Effector memory CD8-positive, alpha-beta T cell (primary cell): ENCODE measurements around the gene OSBPL6.

ENCODE experiments used
- ATAC-seq: fragments of 150-1000 bp; cut with Tn5 transposase; replicated peaks from 2 replicates; pipeline ENCODE4 v1.10.0; 2021; ENCODE audit warnings: mild to moderate bottlenecking, moderate library complexity
- DNase-seq, 3 experiments: peaks; one replicate each; pipeline ENCODE4 v3.0.0; 2021
- H3K27ac Mint-ChIP-seq, 2 donors: one replicate each; pipeline ENCODE4 v1.8.0; 2022; ENCODE audit warnings: mild to moderate bottlenecking in 2 of 2, mixed read lengths in 2 of 2, moderate library complexity in 2 of 2
- H3K27me3 Mint-ChIP-seq, 2 donors: one replicate each; pipeline ENCODE4 v1.8.0; 2022; ENCODE audit warnings: mixed read lengths in 2 of 2
- H3K36me3 Mint-ChIP-seq: one replicate; pipeline ENCODE4 v1.8.0; 2022; ENCODE audit warnings: mild to moderate bottlenecking, moderate library complexity, mixed read lengths; ENCODE audit not compliant: insufficient read depth
- H3K4me1 Mint-ChIP-seq, 2 donors: one replicate each; pipeline ENCODE4 v1.8.0; 2022; ENCODE audit warnings: low read depth in 2 of 2, mixed read lengths in 2 of 2
- H3K4me3 Mint-ChIP-seq, 2 donors: one replicate each; pipeline ENCODE4 v1.8.0; 2022; ENCODE audit warnings: mild to moderate bottlenecking in 2 of 2, mixed read lengths in 2 of 2, moderate library complexity in 2 of 2
- H3K9me3 Mint-ChIP-seq, 2 donors: one replicate each; pipeline ENCODE4 v1.8.0; 2022; ENCODE audit warnings: mixed read lengths in 2 of 2

Gene OSBPL6

GRCh38 chr2:178273787-178274360, 79.6 kb downstream of the OSBPL6 start:
- no peaks in the 10 kb centered on the region for H3K4me1 Mint-ChIP-seq
- H3K4me3 Mint-ChIP-seq: no peak overlapping the region
- H3K36me3 Mint-ChIP-seq: no peaks in the 10 kb centered on the region
- ATAC-seq: no peak
- no peak overlapping the region for H3K27ac Mint-ChIP-seq
- peaks cover 11 to 27% of the 10 kb centered on the region in 2 donors for H3K27me3 Mint-ChIP-seq
- DNase-seq: no peak
- no peaks in the 10 kb centered on the region for H3K9me3 Mint-ChIP-seq

- no peak overlapping the region for H3K27ac Mint-ChIP-seq
- no peaks in the 10 kb centered on the region for H3K4me1 Mint-ChIP-seq
- no peaks in the 10 kb centered on the region for H3K36me3 Mint-ChIP-seq
- peaks cover 0 to 26% of the 10 kb centered on the region in 2 donors for H3K27me3 Mint-ChIP-seq
- no peak for ATAC-seq
- H3K4me3 Mint-ChIP-seq: no peak overlapping the region
- DNase-seq: no peak
- H3K9me3 Mint-ChIP-seq: no peaks in the 10 kb centered on the region
These were observed 81.3 kb downstream of the OSBPL6 start for GRCh38 chr2:178275600-178275999.

GRCh38 chr2:178277741-178278197, 83.5 kb downstream of the OSBPL6 start:
- no peak for ATAC-seq
- no peak overlapping the region for H3K4me3 Mint-ChIP-seq
- no peaks in the 10 kb centered on the region for H3K4me1 Mint-ChIP-seq
- no peaks in the 10 kb centered on the region for H3K9me3 Mint-ChIP-seq
- H3K27ac Mint-ChIP-seq: no peak overlapping the region
- H3K27me3 Mint-ChIP-seq: peaks cover 7 to 43% of the 10 kb centered on the region in 2 donors
- H3K36me3 Mint-ChIP-seq: no peaks in the 10 kb centered on the region
- no peak for DNase-seq

- peaks cover 7 to 43% of the 10 kb centered on the region in 2 donors for H3K27me3 Mint-ChIP-seq
- ATAC-seq (no peak), DNase-seq (no peak)
- H3K4me1 Mint-ChIP-seq: no peaks in the 10 kb centered on the region
- no peaks in the 10 kb centered on the region for H3K36me3 Mint-ChIP-seq
- no peak overlapping the region for H3K4me3 Mint-ChIP-seq
- no peaks in the 10 kb centered on the region for H3K9me3 Mint-ChIP-seq
- no peak overlapping the region for H3K27ac Mint-ChIP-seq
These were observed 84.8 kb downstream of the OSBPL6 start for GRCh38 chr2:178279142-178279541.

- peaks cover 7 to 43% of the 10 kb centered on the region in 2 donors for H3K27me3 Mint-ChIP-seq
- no peaks in the 10 kb centered on the region for H3K9me3 Mint-ChIP-seq
- H3K27ac Mint-ChIP-seq: no peak overlapping the region
- DNase-seq (no peak), ATAC-seq (no peak)
- H3K4me1 Mint-ChIP-seq: no peaks in the 10 kb centered on the region
- H3K4me3 Mint-ChIP-seq: no peak overlapping the region
- no peaks in the 10 kb centered on the region for H3K36me3 Mint-ChIP-seq
These were observed 85.3 kb downstream of the OSBPL6 start for GRCh38 chr2:178279636-178280035.

GRCh38 chr2:178280244-178280852, 86.0 kb downstream of the OSBPL6 start:
- ATAC-seq (peak; percentile 58), DNase-seq (peak; percentile 25 to 38 (median 27))
- H3K36me3 Mint-ChIP-seq: no peaks in the 10 kb centered on the region
- no peaks in the 10 kb centered on the region for H3K4me1 Mint-ChIP-seq
- H3K27me3 Mint-ChIP-seq: peaks cover 7 to 36% of the 10 kb centered on the region in 2 donors
- H3K27ac Mint-ChIP-seq: no peak overlapping the region
- H3K9me3 Mint-ChIP-seq: no peaks in the 10 kb centered on the region
- H3K4me3 Mint-ChIP-seq: no peak overlapping the region

- ATAC-seq (no peak), DNase-seq (no peak)
- H3K36me3 Mint-ChIP-seq: no peaks in the 10 kb centered on the region
- H3K4me1 Mint-ChIP-seq: no peaks in the 10 kb centered on the region
- H3K27ac Mint-ChIP-seq: no peak overlapping the region
- peaks cover 7 to 32% of the 10 kb centered on the region in 2 donors for H3K27me3 Mint-ChIP-seq
- H3K9me3 Mint-ChIP-seq: no peaks in the 10 kb centered on the region
- H3K4me3 Mint-ChIP-seq: no peak overlapping the region
These were observed 87.9 kb downstream of the OSBPL6 start for GRCh38 chr2:178282075-178282815.

- Mint-ChIP-seq H3K27ac (no peak overlapping the region), H3K27me3 (peaks cover 7 to 29% of the 10 kb centered on the region in 2 donors), H3K9me3 (no peaks in the 10 kb centered on the region), H3K4me1 (no peaks in the 10 kb centered on the region), H3K36me3 (no peaks in the 10 kb centered on the region), H3K4me3 (no peak overlapping the region)
- DNase-seq (no peak), ATAC-seq (no peak)
These were observed 89.1 kb downstream of the OSBPL6 start for GRCh38 chr2:178283341-178283918.

GRCh38 chr2:178284613-178285286, 90.4 kb downstream of the OSBPL6 start:
- H3K4me3 Mint-ChIP-seq: no peak overlapping the region
- H3K27me3 Mint-ChIP-seq: peaks cover 7 to 31% of the 10 kb centered on the region in 2 donors
- no peak for DNase-seq
- no peak for ATAC-seq
- no peak overlapping the region for H3K27ac Mint-ChIP-seq
- no peaks in the 10 kb centered on the region for H3K36me3 Mint-ChIP-seq
- H3K4me1 Mint-ChIP-seq: no peaks in the 10 kb centered on the region
- no peaks in the 10 kb centered on the region for H3K9me3 Mint-ChIP-seq

GRCh38 chr2:178285287-178285615, 90.9 kb downstream of the OSBPL6 start:
- H3K36me3 Mint-ChIP-seq: no peaks in the 10 kb centered on the region
- H3K4me1 Mint-ChIP-seq: no peaks in the 10 kb centered on the region
- H3K27ac Mint-ChIP-seq: no peak overlapping the region
- no peaks in the 10 kb centered on the region for H3K9me3 Mint-ChIP-seq
- ATAC-seq: no peak
- no peak for DNase-seq
- H3K4me3 Mint-ChIP-seq: no peak overlapping the region
- H3K27me3 Mint-ChIP-seq: peaks cover 7 to 31% of the 10 kb centered on the region in 2 donors

- Mint-ChIP-seq H3K36me3 (no peaks in the 10 kb centered on the region), H3K9me3 (no peaks in the 10 kb centered on the region), H3K4me3 (no peak overlapping the region), H3K27me3 (peaks cover 9 to 18% of the 10 kb centered on the region in 2 donors), H3K27ac (no peak overlapping the region), H3K4me1 (no peaks in the 10 kb centered on the region)
- ATAC-seq: no peak
- DNase-seq: no peak
These were observed 92.3 kb downstream of the OSBPL6 start for GRCh38 chr2:178286636-178287035.

GRCh38 chr2:178287652-178288344, 93.5 kb downstream of the OSBPL6 start:
- no peaks in the 10 kb centered on the region for H3K9me3 Mint-ChIP-seq
- ATAC-seq (no peak), DNase-seq (no peak)
- H3K4me1 Mint-ChIP-seq: no peaks in the 10 kb centered on the region
- no peaks in the 10 kb centered on the region for H3K36me3 Mint-ChIP-seq
- no peak overlapping the region for H3K4me3 Mint-ChIP-seq
- H3K27ac Mint-ChIP-seq: no peak overlapping the region
- peaks cover 10 to 21% of the 10 kb centered on the region in 2 donors for H3K27me3 Mint-ChIP-seq

- no peak for ATAC-seq
These were observed 97.4 kb downstream of the OSBPL6 start for GRCh38 chr2:178291703-178292102.

More at GRCh38 chr2:178291703-178292102, 97.4 kb downstream of the OSBPL6 start:
- Mint-ChIP-seq H3K4me1 (no peaks in the 10 kb centered on the region), H3K36me3 (no peaks in the 10 kb centered on the region), H3K9me3 (no peaks in the 10 kb centered on the region), H3K4me3 (no peak overlapping the region), H3K27ac (no peak overlapping the region), H3K27me3 (peaks cover 15 to 38% of the 10 kb centered on the region in 2 donors)
- DNase-seq: no peak
